Activated T-cell treated with anti-CD3 and anti-CD28 coated beads, Interleukin-2, amount 50 U/mL, for 24 hours (primary cell): ENCODE data around the gene PAM.
A peak's percentile ranks its signal among the peaks of the same experiment; 100 is the strongest.
"Not testable (repeated sequence)": the region's sequence is repeated elsewhere in the genome, so short reads cannot be mapped to it uniquely, and the experiment has no call there.

Source experiments
- DNase-seq: peaks from one replicate; pipeline ENCODE4 v3.0.0-alpha.2; 2020
- H3K27ac Mint-ChIP-seq: 2 replicates; pipeline ENCODE4 v1.8.0; 2020; ENCODE audit warnings: mild to moderate bottlenecking, mixed read lengths
- H3K27me3 Mint-ChIP-seq: 2 replicates; pipeline ENCODE4 v1.8.0; 2020; ENCODE audit warnings: mixed read lengths
- H3K36me3 Mint-ChIP-seq: 2 replicates; pipeline ENCODE4 v1.8.0; 2020; ENCODE audit warnings: low read depth, mixed read lengths
- H3K4me1 Mint-ChIP-seq: 2 replicates; pipeline ENCODE4 v1.8.0; 2020; ENCODE audit warnings: low read depth, mixed read lengths
- H3K4me3 Mint-ChIP-seq: 2 replicates; pipeline ENCODE4 v1.8.0; 2020; ENCODE audit warnings: mild to moderate bottlenecking, moderate library complexity, mixed read lengths
- H3K9me3 Mint-ChIP-seq: 2 replicates; pipeline ENCODE4 v1.8.0; 2020; ENCODE audit warnings: mixed read lengths

Gene PAM

DNA sequence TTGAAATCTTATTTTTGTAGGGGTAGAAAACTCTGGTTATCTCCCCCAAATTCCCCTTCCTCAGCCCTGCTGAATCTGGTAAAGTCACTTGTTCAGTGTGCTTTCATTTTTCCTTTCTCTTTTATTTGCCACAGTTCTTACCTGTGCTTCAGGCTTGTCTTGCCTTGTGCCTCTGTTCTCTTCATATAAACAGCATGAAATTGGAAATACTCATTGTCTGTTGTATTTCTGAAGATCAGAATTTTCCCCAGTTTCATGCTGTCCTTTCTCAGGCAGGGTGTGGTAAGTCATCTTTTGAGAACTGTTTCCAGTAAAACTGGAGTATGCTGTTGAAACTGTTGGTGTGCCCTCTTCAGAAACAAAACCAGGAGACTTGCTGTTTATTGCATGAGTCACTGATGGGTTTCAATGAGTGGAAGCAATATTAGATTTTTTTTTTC, 7.0 kb downstream of the PAM start:
- Mint-ChIP-seq H3K4me3 (peak overlapping the region; percentile 70), H3K27ac (peak overlapping the region; percentile 92), H3K9me3 (no peaks in the 10 kb centered on the region), H3K36me3 (peaks cover 21% of the 10 kb centered on the region), H3K27me3 (no peaks in the 10 kb centered on the region), H3K4me1 (peaks cover 87% of the 10 kb centered on the region)
- no peak for DNase-seq

DNA sequence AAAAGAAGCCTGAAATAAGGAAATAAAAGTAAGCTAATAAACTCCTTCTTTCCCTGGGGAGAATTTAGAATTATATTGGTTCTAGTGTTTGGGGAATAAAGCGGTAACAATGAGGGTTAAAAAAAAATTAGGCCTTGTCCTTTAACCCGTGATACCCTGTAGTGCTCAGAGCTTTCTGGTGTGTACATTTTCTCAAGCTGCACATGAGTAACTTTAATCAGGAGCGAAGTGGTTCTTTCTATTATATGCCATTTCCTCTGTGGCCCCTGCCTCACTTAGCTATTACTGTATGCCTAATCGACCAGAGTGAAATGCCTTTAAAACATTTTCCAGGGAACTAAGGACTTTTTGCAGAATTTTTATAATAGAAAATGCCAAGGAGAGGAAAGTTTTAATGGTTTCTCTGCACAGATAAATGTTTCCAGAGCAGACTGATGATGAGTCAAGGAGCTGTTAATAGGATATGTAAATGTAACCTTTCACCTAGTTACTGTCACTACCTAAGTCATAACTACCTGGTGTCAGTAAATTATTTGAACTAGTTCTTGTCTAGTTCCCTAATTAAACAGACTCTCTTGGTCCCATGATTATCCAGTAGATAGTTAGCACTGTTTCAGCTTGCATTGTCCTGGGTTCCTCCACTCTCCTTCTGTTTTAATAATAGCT, 7.6 kb downstream of the PAM start:
- DNase-seq, result no peak
- Mint-ChIP-seq H3K9me3 (no peaks in the 10 kb centered on the region), H3K4me1 (peaks cover 90% of the 10 kb centered on the region), H3K27ac (peak overlapping the region; percentile 92), H3K36me3 (peaks cover 22% of the 10 kb centered on the region), H3K27me3 (no peaks in the 10 kb centered on the region), H3K4me3 (peak overlapping the region; percentile 70)

DNA sequence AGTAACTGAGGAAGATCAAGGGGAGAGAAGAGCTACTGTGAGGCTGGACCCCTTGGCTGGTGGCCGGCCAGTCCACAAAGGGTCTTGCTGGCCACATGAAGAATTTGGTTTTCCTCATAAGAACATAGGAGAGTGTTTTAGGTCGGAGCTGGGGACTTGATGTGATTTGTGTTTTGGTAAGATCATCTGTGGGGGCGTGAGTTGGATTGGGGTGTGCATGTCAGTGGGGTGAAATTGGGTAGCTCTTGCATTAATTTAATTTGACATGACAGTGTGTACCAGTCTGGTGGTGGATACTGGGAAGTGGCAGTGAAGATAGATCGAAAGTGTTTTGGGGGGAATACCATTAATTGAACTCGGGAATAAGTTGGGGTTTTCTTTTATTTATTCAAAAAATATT, 8.6 kb downstream of the PAM start:
- Mint-ChIP-seq H3K4me3 (peak overlapping the region; percentile 70), H3K27ac (peak overlapping the region; percentile 92), H3K27me3 (no peaks in the 10 kb centered on the region), H3K36me3 (peaks cover 21% of the 10 kb centered on the region), H3K9me3 (no peaks in the 10 kb centered on the region), H3K4me1 (peaks cover 83% of the 10 kb centered on the region)
- peak; percentile 41 for DNase-seq

DNA sequence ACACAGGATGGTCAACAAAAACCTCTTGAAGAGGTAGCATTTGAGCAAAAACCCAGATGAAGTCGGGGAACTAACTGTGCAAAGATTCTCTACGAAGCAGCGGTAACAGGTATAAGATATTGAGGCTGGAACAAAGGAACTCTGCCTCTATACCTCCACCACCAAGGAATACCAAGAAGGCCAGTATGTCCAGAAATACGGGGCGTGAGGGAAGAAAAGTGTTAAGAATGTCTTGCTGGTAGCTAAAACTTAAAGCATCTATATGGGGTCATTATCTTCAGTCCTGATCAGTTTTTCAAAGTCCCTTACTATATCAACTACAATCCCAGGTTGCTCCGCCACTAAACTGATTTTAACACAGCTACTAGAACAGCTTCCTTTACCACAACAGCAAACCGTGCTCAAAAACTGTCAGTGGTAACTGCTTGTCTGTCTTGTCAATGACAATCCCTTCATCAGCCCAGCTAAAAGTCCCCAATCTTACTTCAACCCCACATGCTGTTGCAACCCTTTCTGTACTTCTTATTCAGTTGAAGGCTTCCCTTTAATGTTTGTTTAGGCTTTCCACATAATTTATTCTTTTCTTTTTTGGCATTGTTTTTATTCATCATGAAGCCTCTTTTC, 9.4 kb downstream of the PAM start:
- no peak for DNase-seq
- Mint-ChIP-seq H3K27ac (peak overlapping the region; percentile 88), H3K27me3 (no peaks in the 10 kb centered on the region), H3K36me3 (peaks cover 21% of the 10 kb centered on the region), H3K4me1 (peaks cover 75% of the 10 kb centered on the region), H3K4me3 (peak overlapping the region; percentile 66), H3K9me3 (no peaks in the 10 kb centered on the region)

DNA sequence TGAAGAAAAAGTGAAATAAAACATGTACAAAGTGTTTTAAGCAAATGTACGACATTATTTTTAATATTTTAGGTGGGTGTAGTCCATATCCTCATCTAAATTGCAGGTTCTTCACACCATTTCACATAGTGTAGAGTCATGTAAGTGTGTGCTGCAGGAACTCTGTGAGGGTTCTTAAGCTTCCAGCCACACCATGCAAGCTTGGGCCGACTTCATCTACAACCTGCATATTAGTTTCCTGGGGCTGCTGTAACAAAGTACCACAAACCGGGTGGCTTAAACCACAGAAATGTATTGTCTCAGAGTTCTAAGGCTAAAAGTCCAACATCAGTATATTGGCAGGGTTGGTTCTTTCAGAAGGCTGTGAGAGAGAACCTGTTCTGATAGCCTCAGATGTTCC, 10.2 kb downstream of the PAM start:
- Mint-ChIP-seq H3K27me3 (no peaks in the 10 kb centered on the region), H3K4me3 (peak overlapping the region; percentile 66), H3K36me3 (peaks cover 22% of the 10 kb centered on the region), H3K9me3 (no peaks in the 10 kb centered on the region), H3K27ac (peak overlapping the region; percentile 88), H3K4me1 (peaks cover 67% of the 10 kb centered on the region)
- DNase-seq, result no peak

DNA sequence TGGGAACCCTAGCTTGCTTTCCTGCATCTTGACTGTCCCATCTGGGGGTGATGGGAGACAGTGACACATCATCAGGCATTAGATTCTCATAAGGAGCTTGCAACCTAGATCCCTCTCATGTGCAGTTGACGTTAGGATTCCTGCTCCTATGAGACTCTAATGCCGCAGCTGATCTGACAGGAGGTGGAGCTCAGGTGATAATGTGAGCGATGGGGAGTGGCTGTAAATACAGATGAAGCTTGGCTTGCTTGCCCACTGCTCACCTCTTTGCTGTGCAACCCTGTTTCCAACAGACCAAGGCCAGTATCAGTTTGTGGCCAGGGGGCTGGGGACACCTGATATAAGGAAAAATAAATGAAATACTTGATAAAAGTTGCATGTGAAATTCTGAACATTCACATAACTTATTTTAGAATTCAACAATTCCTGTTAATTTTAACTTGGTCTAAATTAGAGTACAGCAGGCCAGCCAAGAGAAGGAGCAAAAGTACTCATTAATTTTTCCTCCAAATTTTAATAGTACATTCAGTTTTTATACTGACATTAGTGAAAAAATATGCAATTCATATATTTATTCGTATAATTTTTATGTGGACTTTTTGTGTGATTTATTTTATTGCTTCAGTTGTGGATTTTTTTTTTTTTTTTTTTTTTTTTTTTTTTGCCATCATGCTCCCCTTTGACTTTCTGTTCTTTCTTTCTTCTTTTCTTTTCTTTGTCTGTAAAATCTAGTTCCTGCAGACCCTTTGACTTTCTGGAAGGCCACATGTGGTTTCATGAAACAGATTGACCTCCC, 11.4 kb downstream of the PAM start:
- Mint-ChIP-seq H3K27me3 (no peaks in the 10 kb centered on the region), H3K27ac (peak overlapping the region; percentile 79), H3K4me1 (peaks cover 56% of the 10 kb centered on the region), H3K9me3 (no peaks in the 10 kb centered on the region), H3K36me3 (peaks cover 22% of the 10 kb centered on the region), H3K4me3 (no peak overlapping the region)
- DNase-seq, result no peak

DNA sequence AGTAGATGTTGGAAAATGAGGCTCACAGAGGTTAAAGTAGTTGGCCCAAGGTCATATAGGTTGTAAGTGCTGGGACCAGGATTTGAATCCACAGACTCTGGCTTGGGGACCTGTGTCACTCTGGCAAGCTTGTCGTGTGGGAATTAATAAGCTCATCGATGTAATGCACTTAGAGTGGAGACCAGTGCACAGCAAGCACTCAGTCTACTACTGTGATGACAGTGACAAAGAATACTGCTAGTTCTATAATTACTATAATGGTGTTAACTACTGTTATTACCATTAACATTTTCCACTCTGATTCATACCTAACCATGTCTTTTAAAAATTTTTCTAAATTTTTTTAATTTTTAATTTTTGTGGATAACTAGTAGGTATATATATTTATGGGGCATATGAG, 12.8 kb downstream of the PAM start:
- peak; percentile 35 for DNase-seq
- H3K27me3 Mint-ChIP-seq, result no peaks in the 10 kb centered on the region
- peak overlapping the region; percentile 58 for H3K4me3 Mint-ChIP-seq
- peaks cover 46% of the 10 kb centered on the region for H3K4me1 Mint-ChIP-seq
- H3K36me3 Mint-ChIP-seq, result peaks cover 22% of the 10 kb centered on the region
- H3K9me3 Mint-ChIP-seq, result no peaks in the 10 kb centered on the region
- peak overlapping the region; percentile 94 for H3K27ac Mint-ChIP-seq

DNA sequence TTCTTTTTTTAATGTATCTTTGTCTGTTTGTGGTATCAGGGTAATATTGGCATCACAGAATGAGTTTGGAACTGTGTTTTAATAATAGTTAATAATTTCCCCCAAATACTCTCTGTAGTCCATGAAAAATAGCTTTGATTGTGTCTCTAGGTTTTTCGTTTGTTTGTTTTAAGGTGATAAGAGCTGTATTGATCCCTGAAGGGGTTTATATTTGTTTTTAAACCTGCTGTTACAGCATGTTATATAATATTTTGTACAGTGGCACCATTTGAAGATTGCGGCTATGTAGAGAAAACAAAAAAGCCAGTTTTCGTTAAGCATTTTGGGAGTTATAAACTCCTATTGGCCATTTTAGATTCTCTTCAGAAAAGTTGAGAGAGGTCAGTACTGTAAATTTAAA, 15.7 kb downstream of the PAM start:
- no peaks in the 10 kb centered on the region for H3K27me3 Mint-ChIP-seq
- peaks cover 20% of the 10 kb centered on the region for H3K36me3 Mint-ChIP-seq
- H3K27ac Mint-ChIP-seq, result no peak overlapping the region
- H3K4me1 Mint-ChIP-seq, result peaks cover 35% of the 10 kb centered on the region
- no peak for DNase-seq
- H3K4me3 Mint-ChIP-seq, result no peak overlapping the region
- no peaks in the 10 kb centered on the region for H3K9me3 Mint-ChIP-seq

DNA sequence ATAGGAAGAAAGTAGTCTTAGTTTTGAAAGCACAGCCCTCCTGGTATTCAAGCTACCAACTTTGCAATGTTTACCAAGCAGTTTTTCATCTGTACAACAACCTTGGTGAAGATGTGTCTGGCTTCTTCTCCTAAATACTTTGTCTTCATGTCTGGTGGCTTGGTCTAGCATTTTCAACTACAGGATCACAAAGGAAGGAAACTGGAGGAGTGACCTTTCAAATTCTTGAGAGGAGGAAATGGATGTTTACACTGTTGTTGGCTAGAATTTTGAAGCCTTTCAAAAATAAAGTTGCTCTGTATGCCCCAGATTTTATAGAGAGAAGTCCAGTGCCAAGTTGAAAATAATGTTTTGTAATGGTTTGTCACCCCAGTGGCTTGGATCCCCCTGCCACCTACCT, 16.3 kb downstream of the PAM start:
- H3K4me3 Mint-ChIP-seq, result no peak overlapping the region

DNA sequence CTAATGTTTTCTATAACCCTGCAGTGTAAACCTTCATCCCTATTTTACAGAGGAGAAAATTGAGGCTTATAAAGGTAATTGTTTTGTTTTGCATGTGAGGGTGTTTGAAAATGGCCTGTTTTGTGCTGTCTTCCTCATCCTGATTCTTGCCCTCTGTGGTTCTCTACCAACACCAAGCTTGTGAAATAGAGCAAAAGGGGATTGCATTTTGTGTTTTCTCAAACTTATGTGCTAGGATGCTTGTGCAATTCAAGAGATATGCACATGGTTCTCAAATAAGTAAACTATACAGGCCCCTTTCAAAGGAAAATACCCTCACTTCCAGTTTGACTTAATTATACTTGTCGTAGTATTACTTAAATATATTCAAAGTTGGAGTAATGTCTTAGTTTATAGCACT, 17.2 kb downstream of the PAM start:
- no peak overlapping the region for H3K27ac Mint-ChIP-seq
- H3K27me3 Mint-ChIP-seq, result no peaks in the 10 kb centered on the region
- H3K4me1 Mint-ChIP-seq, result peaks cover 40% of the 10 kb centered on the region
- no peak overlapping the region for H3K4me3 Mint-ChIP-seq
- peaks cover 2% of the 10 kb centered on the region for H3K9me3 Mint-ChIP-seq
- H3K36me3 Mint-ChIP-seq, result peaks cover 20% of the 10 kb centered on the region
- DNase-seq, result no peak

More for the DNA sequence above, 16.3 kb downstream of the PAM start:
- H3K27me3 Mint-ChIP-seq, result no peaks in the 10 kb centered on the region
- no peak for DNase-seq
- H3K9me3 Mint-ChIP-seq, result peaks cover 2% of the 10 kb centered on the region
- H3K27ac Mint-ChIP-seq, result peak overlapping the region; percentile 79
- H3K4me1 Mint-ChIP-seq, result peaks cover 37% of the 10 kb centered on the region
- peaks cover 23% of the 10 kb centered on the region for H3K36me3 Mint-ChIP-seq

DNA sequence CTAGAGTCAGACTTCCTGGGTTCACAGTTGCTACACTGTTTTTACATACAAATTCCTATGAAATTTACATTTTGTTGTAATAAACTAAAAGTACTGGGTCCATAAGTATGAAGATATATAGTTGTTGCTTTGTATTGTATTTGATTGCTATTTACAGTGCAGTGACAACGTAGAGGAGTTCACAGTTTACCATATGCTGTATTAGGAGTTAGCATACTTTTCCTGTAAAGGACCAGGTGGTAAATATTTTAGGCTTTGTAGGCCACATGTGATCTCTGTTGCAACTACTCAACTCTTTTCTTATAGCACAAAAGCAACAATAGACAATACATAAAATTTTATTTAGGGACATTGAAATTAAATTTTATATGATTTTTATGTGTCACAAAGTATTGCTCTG, 18.0 kb downstream of the PAM start:
- Mint-ChIP-seq H3K36me3 (peaks cover 19% of the 10 kb centered on the region), H3K27me3 (no peaks in the 10 kb centered on the region), H3K4me3 (no peak overlapping the region), H3K27ac (peak overlapping the region; percentile 50), H3K4me1 (peaks cover 42% of the 10 kb centered on the region), H3K9me3 (peaks cover 2% of the 10 kb centered on the region)
- DNase-seq, result no peak

DNA sequence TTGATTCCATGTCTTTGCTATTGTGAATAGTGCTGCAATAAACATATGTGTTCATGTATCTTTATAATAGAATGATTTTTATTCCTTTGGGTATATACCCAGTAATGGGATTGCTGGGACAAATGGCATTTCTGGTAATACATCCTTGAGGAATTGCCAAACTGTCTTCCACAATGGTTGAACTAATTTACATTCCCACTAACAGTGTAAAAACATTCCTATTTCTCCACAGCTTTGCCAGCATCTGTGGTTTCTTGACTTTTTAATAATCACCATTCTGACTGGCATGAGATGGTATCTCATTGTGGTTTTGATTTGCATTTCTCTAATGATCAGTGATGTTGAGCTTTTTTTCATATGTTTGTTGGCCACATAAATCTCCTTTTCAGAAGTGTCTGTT, 20.7 kb downstream of the PAM start:
- H3K27me3 Mint-ChIP-seq, DNase-seq, H3K9me3 Mint-ChIP-seq, H3K4me3 Mint-ChIP-seq: not testable (repeated sequence)
- H3K4me1 Mint-ChIP-seq, result peaks cover 65% of the 10 kb centered on the region
- H3K27ac Mint-ChIP-seq, result peak overlapping the region; percentile 87
- peaks cover 25% of the 10 kb centered on the region for H3K36me3 Mint-ChIP-seq

DNA sequence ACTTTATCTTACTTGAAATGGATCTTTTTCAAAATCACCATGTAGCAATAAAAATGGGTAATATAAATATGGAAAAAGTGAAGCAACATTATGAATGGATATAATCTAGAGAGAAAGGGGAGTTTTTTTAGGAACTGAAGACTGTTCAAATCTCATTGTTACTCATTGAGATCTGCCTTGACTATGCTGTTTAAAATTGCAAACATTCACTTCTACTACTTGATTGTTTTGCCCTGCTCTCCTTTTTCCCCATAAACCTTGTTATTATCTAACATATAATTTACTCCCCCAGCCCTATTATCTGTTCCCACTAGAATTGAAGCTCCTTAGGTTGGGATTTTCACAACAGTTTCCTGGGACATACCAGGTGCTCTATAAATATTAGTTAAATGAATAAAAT, 22.0 kb downstream of the PAM start:
- no peaks in the 10 kb centered on the region for H3K27me3 Mint-ChIP-seq
- peaks cover 26% of the 10 kb centered on the region for H3K36me3 Mint-ChIP-seq
- H3K4me1 Mint-ChIP-seq, result peaks cover 74% of the 10 kb centered on the region
- DNase-seq, result no peak
- H3K27ac Mint-ChIP-seq, result peak overlapping the region; percentile 92
- H3K4me3 Mint-ChIP-seq, result no peak overlapping the region
- peaks cover 2% of the 10 kb centered on the region for H3K9me3 Mint-ChIP-seq

DNA sequence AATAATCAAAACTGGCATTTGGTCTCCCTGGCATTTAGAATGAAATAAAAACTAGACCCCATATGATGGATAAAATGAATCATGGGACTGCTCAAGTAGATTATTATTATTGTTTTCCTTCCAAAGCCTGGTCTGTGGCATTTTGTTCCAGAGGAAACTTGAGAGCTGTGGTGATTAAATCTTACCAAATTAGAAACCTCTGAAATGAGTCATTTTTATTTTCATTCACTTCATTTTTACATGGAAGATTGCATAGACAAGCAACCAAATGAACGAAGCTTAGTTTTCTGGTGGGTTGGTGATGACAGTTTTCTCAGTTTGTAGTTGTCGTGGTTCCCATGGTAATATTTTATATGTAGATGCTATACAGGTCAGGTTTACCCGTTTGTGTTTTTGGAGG, 23.4 kb downstream of the PAM start:
- peaks cover 2% of the 10 kb centered on the region for H3K9me3 Mint-ChIP-seq
- H3K36me3 Mint-ChIP-seq, result peaks cover 35% of the 10 kb centered on the region
- H3K27ac Mint-ChIP-seq, result peak overlapping the region; percentile 92
- H3K4me3 Mint-ChIP-seq, result peak overlapping the region; percentile 43
- H3K27me3 Mint-ChIP-seq, result no peaks in the 10 kb centered on the region
- no peak for DNase-seq
- H3K4me1 Mint-ChIP-seq, result peaks cover 78% of the 10 kb centered on the region

DNA sequence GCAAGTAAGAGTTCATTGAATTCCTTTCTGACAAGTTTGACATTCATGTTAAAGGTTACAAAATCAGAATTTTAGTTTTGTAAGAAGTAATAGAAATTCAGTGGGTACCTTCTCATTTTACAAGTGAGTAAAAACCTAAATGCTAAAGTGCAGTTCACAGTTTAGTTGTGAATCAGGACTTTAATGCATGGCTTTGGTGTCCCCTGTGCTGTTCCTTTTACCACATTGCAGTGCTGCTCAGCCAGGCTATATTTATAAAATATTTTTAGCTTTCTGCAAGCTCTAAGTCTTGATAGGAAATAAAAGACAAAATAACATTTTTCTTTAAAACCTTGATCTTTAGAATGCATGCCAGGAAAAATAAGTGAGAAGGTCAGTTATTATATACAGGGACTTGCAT, 26.3 kb downstream of the PAM start:
- Mint-ChIP-seq H3K9me3 (no peaks in the 10 kb centered on the region), H3K4me1 (peaks cover 77% of the 10 kb centered on the region), H3K4me3 (no peak overlapping the region), H3K36me3 (peaks cover 34% of the 10 kb centered on the region), H3K27me3 (no peaks in the 10 kb centered on the region), H3K27ac (peak overlapping the region; percentile 88)
- no peak for DNase-seq
